Endothelial cell of umbilical vein (primary cell): Measurements from ENCODE around the gene CTSZ. TPM values are rescaled to one million over a fixed set of nuclear protein-coding genes. Genes with fewer than 3 reads are reported as not detected.

ENCODE experiments used
- BruUV-seq: library from RNA; stranded (reverse); fragments of 400-500 nt; replicated peaks from 2 replicates; lab custom pipeline; 2021; lab: Mats Ljungman, UMichigan
- CTCF ChIA-PET: fragments of 300-600, 350-600 bp; sonication (Branson Sonifier 250); formaldehyde crosslinking; loops from one replicate; lab custom pipeline; 2021; ENCODE audit warnings: antibody characterized with exemption, inconsistent platforms; lab: Charles Lee
- POLR2A ChIA-PET: fragments of 300-600, 350-600 bp; sonication (Branson Sonifier 250); formaldehyde crosslinking; loops from one replicate; lab custom pipeline; 2021; ENCODE audit warnings: antibody characterized with exemption, inconsistent platforms; lab: Charles Lee
- DNase-seq: peaks from one replicate; pipeline ENCODE4 v3.0.0-alpha.2; 2011; ENCODE audit warnings: low read depth, low spot score
- FAIRE-seq: peaks from 2 replicates; lab custom pipeline; 2011; peaks lifted over from hg19 to GRCh38; lab: Jason Lieb, UNC
- H2AFZ ChIP-seq: 2 replicates; pipeline ENCODE4 v1.6.0; 2012; ENCODE audit warnings: low read depth, low read length, control low read depth, inconsistent platforms
- H3K27ac ChIP-seq: 2 replicates; pipeline ENCODE4 v1.5.1; 2011; ENCODE audit warnings: low read depth, mild to moderate bottlenecking, control low read depth, low read length, moderate library complexity; ENCODE audit not compliant: insufficient read depth
- H3K27me3 ChIP-seq, 2 experiments: 2 replicates each; pipeline versions ENCODE4 v1.6.0 to v1.6.1; 2011; ENCODE audit warnings: low read length in 2 of 2, mixed read lengths in 1 of 2; ENCODE audit not compliant: control insufficient read depth in 2 of 2, insufficient read depth in 2 of 2
- H3K36me3 ChIP-seq, 2 experiments: 2 replicates in 1 of 2; 3 replicates in 1 of 2; pipeline ENCODE4 v1.5.1; 2011; ENCODE audit warnings: low read length in 2 of 2, mild to moderate bottlenecking in 1 of 2, moderate library complexity in 1 of 2; ENCODE audit not compliant: control insufficient read depth in 2 of 2, insufficient read depth in 2 of 2; ENCODE audit errors: extremely low read depth in 1 of 2
- H3K4me1 ChIP-seq: 3 replicates; pipeline ENCODE4 v1.5.1; 2011; ENCODE audit warnings: mild to moderate bottlenecking, low read length; ENCODE audit not compliant: control insufficient read depth, insufficient read depth; ENCODE audit errors: extremely low read depth
- H3K4me2 ChIP-seq: 2 replicates; pipeline ENCODE4 v1.6.1; 2011; ENCODE audit warnings: low read length, control low read depth, mixed read lengths; ENCODE audit not compliant: insufficient read depth
- H3K4me3 ChIP-seq, 3 experiments: fragments of 200-600 bp in 1 of 3; sonication (generic), shearing (Covaris generic) in 1 of 3; replicated peaks in 1 of 3; 2 replicates each; pipeline ENCODE4 v1.5.1; 2011 to 2016; ENCODE audit warnings: control low read depth in 3 of 3, low read length in 3 of 3, mild to moderate bottlenecking in 2 of 3, inconsistent platforms in 1 of 3, low read depth in 1 of 3, moderate library complexity in 1 of 3; ENCODE audit not compliant: insufficient read depth in 1 of 3
- H3K79me2 ChIP-seq: 2 replicates; pipeline ENCODE4 v1.6.0; 2012; ENCODE audit warnings: low read length, inconsistent platforms; ENCODE audit not compliant: control insufficient read depth, insufficient read depth
- H3K9ac ChIP-seq: replicated peaks from 2 replicates; pipeline ENCODE3; 2011; ENCODE audit warnings: low read length, control low read depth; ENCODE audit not compliant: insufficient read depth; ENCODE audit errors: extremely low read depth
- H3K9me1 ChIP-seq: replicated peaks from 3 replicates; pipeline ENCODE4 v1.6.0; 2011; ENCODE audit warnings: mild to moderate bottlenecking, low read length; ENCODE audit not compliant: control insufficient read depth, insufficient read depth; ENCODE audit errors: extremely low read depth
- H3K9me3 ChIP-seq: replicated peaks from 2 replicates; pipeline ENCODE4 v1.5.1; 2012; ENCODE audit warnings: low read length, inconsistent platforms; ENCODE audit not compliant: control insufficient read depth, insufficient read depth
- H4K20me1 ChIP-seq: replicated peaks from 2 replicates; pipeline ENCODE3; 2011; ENCODE audit warnings: mild to moderate bottlenecking, low read length; ENCODE audit not compliant: control insufficient read depth, insufficient read depth; ENCODE audit errors: extremely low read depth
- EZH2 ChIP-seq: IDR thresholded peaks from 2 replicates; pipeline ENCODE4 v1.6.1; 2012; ENCODE audit warnings: borderline replicate concordance, low read depth, mild to moderate bottlenecking, moderate library complexity, low read length, inconsistent platforms; ENCODE audit not compliant: severe bottlenecking
- FOS ChIP-seq: IDR thresholded peaks from 2 replicates; pipeline ENCODE4 v1.6.1; 2011; ENCODE audit warnings: mild to moderate bottlenecking, low read length, moderate library complexity, borderline replicate concordance; ENCODE audit not compliant: insufficient read depth
- GATA2 ChIP-seq: IDR thresholded peaks from 2 replicates; pipeline ENCODE4 v1.7.0; 2011; ENCODE audit warnings: low read depth, mild to moderate bottlenecking, moderate library complexity, mixed read lengths, low read length; ENCODE audit not compliant: insufficient read length, insufficient read depth
- JUN ChIP-seq: IDR thresholded peaks from 2 replicates; pipeline ENCODE4 v1.6.1; 2011; ENCODE audit warnings: borderline replicate concordance, low read depth; ENCODE audit not compliant: insufficient read length, insufficient read depth
- MYC ChIP-seq: IDR thresholded peaks from one replicate; pipeline ENCODE4 v1.6.1; 2011; ENCODE audit warnings: mild to moderate bottlenecking, low read depth, low read length
- POLR2A ChIP-seq: IDR thresholded peaks from 2 replicates; pipeline ENCODE4 v1.6.1; 2012; ENCODE audit warnings: low read depth, mild to moderate bottlenecking, control low read depth, low read length
- POLR2AphosphoS5 ChIP-seq: IDR thresholded peaks from 2 replicates; pipeline ENCODE4 v1.6.1; 2012; ENCODE audit warnings: low read depth, mild to moderate bottlenecking, control low read depth, low read length, moderate library complexity; ENCODE audit not compliant: insufficient read depth
- dilution Hi-C: fragments of 300-500 bp; cut with MboI; formaldehyde crosslinking; loops from one replicate; pipeline ENCODE4 v1.15.0; 2019; ENCODE audit warnings: low sequenced_read_pairs; ENCODE audit not compliant: extremely low pct_ligation_motif_present
- intact Hi-C: fragments of 100-400 bp; cut with micrococcal nuclease; formaldehyde crosslinking; loops from one replicate; pipeline ENCODE4 v1.10.0; 2022
- polyA plus RNA-seq, 4 experiments: library from polyadenylated mRNA; depleted of rRNA in 3 of 4; stranded (reverse) in 3 of 4; unstranded in 1 of 4; fragments of >200 nt; gene quantifications; 2 replicates each; pipeline versions ENCODE4 v1.2.1 to v1.2.3, GENCODE V29; 2011 to 2012; ENCODE audit warnings: missing spikeins in 1 of 4
- total RNA-seq: library from RNA; stranded (reverse); gene quantifications from 2 replicates; pipeline ENCODE4 v1.2.3, GENCODE V29; 2021
- TF ChIP-seq, protein P1 (sequence below): IDR thresholded peaks from 2 replicates; pipeline ENCODE4 v1.6.1; 2011; ENCODE audit not compliant: insufficient read depth, insufficient read length
- TF ChIP-seq, protein P2 (sequence below), 2 donors: IDR thresholded peaks; 1 replicate in 1 of 2; 2 replicates in 1 of 2; pipeline ENCODE4 v1.5.1; 2011; ENCODE audit warnings: low read length in 2 of 2, mild to moderate bottlenecking in 2 of 2, moderate library complexity in 2 of 2, control low read depth in 1 of 2, inconsistent platforms in 1 of 2, low read depth in 1 of 2; ENCODE audit not compliant: insufficient read depth in 1 of 2; ENCODE audit errors: extremely low read depth in 1 of 2

The CTSZ gene
- total and polyA plus RNA-seq, 2 donors (not counting 3 experiments of a cell fraction or from before 2014, with no cell fraction given), result 304 to 387 TPM

DNA sequence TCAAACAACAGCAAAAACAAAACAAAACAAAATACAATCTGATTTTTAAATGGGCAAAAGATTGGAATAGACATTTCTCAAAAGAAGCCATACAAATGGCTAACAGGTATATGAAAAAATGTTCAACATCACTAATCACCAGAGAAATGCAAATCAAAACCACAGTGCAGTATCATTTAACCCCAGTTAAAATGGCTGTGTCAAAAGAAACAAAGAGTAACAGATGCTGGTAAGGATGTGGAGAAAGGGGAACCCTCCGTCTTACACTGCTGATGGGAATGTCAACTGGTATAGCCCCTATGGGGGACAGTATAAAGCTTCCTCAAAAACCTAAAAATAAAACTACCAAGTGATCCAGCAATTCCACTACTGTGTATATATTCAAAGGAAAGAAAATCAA lies 36.9 kb downstream of the CTSZ start:
- H3K4me1 ChIP-seq, result no peaks in the 10 kb centered on the region
- H3K27ac ChIP-seq, result no peak overlapping the region
- dilution Hi-C loops (no loop called here), intact Hi-C loops (no loop called here)
- H4K20me1 ChIP-seq, result no peaks in the 10 kb centered on the region
- no peaks in the 10 kb centered on the region for H3K36me3 ChIP-seq
- no peak overlapping the region for H3K4me2 ChIP-seq
- no peak overlapping the region for H3K4me3 ChIP-seq
- POLR2A ChIA-PET, result no interaction called here
- CTCF ChIA-PET, result no interaction called here
- BruUV-seq, result no TSS peak
- H3K9me3 ChIP-seq, result no peaks in the 10 kb centered on the region
- peaks cover 0 to 2% of the 10 kb centered on the region in 2 experiments for H3K27me3 ChIP-seq
- H3K79me2 ChIP-seq, result no peaks in the 10 kb centered on the region
- FAIRE-seq, result no peak
- DNase-seq, result no peak
- H3K9me1 ChIP-seq, result no peaks in the 10 kb centered on the region
- H3K9ac ChIP-seq, result no peak overlapping the region
- no peak for TF ChIP-seq GATA2
- no peak for TF ChIP-seq POLR2A
- TF ChIP-seq POLR2AphosphoS5, result no peak
- TF ChIP-seq, protein P1, sequence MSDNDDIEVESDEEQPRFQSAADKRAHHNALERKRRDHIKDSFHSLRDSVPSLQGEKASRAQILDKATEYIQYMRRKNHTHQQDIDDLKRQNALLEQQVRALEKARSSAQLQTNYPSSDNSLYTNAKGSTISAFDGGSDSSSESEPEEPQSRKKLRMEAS, result no peak
- TF ChIP-seq EZH2, result no peak
- TF ChIP-seq JUN, result no peak
- TF ChIP-seq, protein P2, sequence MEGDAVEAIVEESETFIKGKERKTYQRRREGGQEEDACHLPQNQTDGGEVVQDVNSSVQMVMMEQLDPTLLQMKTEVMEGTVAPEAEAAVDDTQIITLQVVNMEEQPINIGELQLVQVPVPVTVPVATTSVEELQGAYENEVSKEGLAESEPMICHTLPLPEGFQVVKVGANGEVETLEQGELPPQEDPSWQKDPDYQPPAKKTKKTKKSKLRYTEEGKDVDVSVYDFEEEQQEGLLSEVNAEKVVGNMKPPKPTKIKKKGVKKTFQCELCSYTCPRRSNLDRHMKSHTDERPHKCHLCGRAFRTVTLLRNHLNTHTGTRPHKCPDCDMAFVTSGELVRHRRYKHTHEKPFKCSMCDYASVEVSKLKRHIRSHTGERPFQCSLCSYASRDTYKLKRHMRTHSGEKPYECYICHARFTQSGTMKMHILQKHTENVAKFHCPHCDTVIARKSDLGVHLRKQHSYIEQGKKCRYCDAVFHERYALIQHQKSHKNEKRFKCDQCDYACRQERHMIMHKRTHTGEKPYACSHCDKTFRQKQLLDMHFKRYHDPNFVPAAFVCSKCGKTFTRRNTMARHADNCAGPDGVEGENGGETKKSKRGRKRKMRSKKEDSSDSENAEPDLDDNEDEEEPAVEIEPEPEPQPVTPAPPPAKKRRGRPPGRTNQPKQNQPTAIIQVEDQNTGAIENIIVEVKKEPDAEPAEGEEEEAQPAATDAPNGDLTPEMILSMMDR (IDR thresholded peaks at IDR 0.05; ENCODE audit: extremely low read depth in 1 of 2, insufficient read depth in 1 of 2, low read depth in 1 of 2, low read length in 2 of 2), result no peak
- TF ChIP-seq MYC, result no peak
- TF ChIP-seq FOS, result no peak
- no peak overlapping the region for H2AFZ ChIP-seq
